HK-2 (cell line): ENCODE data around the gene CENPQ.

Experiments
- DNase-seq: peaks from one replicate; pipeline ENCODE4 v3.0.0-alpha.2; 2018; ENCODE audit not compliant: unreplicated experiment

The CENPQ gene

GRCh38 chr6:49504666-49505065, 41.5 kb downstream of the CENPQ start:
- DNase-seq: no peak

DNA sequence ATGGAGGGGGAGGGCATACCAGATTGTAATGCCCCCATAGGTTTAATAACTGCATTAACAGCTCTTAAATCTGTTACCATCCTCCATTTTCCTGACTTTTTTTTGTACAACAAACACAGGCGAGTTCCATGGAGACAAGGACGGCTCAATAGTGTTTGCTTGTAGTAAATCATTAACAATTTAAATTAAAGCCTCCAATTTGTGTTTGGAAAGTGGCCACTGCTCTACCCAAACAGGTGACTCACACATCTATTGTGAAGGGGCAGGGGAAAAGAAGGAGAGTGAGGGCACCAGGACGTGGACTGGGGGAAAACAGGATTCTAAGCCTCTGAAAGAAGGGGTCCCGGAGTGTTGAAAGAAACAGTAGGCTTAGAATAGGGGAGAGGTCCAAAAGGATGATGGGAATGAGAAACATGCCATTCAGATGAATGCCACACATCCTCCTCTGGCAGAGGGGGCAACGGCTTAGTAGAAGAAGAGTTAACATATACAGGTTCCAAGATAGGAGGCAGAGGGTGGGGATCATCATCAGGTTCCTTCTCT, 43.5 kb downstream of the CENPQ start:
- DNase-seq: no peak

DNA sequence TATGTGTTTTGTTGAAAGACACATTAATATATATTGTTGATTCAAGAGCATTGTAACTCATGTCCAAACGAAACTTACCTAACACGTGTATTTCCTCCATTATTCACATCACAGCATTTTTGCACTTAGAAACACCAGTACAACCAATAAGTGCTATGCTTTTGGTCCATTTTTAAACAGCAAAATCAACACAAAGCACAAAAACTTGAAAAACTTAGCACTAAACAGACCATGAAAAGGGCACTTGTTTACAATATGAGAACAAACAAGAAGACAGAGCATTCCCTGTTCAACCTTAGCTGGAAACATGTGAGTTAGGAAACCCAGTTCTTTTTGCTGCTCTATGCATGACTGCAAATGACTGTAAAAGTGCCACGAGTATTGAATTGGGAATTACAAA, 46.2 kb downstream of the CENPQ start:
- no peak for DNase-seq

DNA sequence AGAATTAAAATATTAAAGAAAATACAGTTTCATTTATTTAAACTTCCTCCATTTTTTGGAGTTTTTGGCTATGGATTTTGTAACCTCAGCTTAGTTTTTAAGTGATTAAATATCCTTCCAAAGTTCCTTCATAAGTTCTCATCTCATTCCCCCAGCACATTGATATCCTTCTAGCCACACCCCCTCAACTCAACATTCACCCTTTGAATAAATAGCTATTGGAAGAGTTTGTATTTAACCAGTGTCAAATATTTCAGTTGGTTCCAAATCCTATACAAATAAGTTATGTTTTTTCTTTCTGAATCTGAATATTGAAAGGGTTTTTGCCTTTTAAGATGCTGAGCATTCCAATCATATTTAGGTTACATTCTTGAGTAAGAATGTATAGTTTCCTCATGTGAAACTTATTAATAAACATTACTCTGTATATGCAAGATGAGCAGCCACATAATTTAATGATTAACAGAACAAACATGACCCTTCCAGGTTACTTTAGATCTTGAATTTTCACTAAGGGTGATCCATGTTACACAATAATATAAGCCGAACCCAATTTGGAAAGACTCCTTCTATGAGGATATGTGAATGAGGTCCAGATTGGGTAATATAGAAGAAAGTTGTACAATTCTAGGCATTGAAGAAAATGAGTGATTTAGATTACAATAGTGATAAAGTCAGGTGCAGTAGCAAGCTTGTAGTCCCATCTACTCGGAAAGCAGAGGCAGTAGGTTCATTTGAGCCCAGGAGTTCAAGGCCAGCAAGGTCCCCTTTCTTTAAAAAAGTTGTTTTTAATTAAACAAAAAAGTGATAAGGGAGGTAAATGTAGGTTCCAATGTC, 50.2 kb downstream of the CENPQ start:
- no peak for DNase-seq

- DNase-seq: no peak
These were observed 51.7 kb downstream of the CENPQ start for GRCh38 chr6:49514571-49515484.

DNA sequence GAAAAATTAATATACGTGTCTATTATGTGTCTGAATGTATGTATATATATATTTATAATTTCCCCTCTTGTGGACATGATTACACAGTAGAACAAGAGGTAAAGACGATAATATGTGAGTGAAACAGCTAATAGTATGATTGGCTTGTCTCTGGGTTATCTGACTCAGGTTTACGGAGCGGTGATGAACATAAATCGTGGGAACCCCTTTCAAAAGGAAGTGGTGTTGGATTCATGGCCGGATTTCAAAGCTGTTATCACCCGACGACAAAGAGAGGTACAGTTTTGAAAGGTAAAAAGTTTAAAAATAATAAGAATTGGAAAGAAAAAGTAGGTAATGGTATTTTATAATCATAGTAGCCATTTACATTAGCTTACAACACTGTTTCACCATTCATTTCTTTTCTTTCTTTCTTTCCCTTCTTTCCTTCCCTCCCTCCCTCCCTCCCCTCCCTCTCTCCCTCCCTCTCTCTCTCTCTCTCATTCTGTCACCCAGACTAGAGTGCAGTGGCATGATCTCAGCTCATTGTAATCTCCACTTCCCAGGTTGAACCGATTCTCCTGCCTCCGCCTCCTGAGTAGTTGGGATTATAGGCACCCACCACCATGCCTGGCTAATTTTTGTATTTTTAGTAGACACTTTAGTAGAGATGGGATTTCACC, 52.4 kb downstream of the CENPQ start:
- no peak for DNase-seq

DNA sequence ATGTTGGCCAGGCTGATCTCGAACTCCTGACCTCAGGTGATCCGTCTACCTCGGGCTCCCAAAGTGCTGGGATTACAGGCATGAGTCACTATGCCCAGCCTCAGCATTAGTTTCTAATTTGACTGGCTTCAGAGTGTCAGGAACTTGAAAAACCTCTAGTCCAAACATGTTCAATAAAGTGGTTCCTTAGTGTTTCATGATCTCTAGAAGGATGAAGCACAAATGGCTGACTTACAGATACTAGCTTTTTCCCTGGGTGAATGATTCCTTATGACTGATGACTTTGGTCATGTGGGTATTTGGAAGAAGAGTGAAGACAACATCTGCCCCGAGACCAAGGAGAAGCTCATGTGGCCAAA, 53.0 kb downstream of the CENPQ start:
- DNase-seq: no peak

- DNase-seq: no peak
These were observed 54.7 kb downstream of the CENPQ start for GRCh38 chr6:49517919-49518318.

GRCh38 chr6:49519660-49520059, 56.5 kb downstream of the CENPQ start:
- no peak for DNase-seq

DNA sequence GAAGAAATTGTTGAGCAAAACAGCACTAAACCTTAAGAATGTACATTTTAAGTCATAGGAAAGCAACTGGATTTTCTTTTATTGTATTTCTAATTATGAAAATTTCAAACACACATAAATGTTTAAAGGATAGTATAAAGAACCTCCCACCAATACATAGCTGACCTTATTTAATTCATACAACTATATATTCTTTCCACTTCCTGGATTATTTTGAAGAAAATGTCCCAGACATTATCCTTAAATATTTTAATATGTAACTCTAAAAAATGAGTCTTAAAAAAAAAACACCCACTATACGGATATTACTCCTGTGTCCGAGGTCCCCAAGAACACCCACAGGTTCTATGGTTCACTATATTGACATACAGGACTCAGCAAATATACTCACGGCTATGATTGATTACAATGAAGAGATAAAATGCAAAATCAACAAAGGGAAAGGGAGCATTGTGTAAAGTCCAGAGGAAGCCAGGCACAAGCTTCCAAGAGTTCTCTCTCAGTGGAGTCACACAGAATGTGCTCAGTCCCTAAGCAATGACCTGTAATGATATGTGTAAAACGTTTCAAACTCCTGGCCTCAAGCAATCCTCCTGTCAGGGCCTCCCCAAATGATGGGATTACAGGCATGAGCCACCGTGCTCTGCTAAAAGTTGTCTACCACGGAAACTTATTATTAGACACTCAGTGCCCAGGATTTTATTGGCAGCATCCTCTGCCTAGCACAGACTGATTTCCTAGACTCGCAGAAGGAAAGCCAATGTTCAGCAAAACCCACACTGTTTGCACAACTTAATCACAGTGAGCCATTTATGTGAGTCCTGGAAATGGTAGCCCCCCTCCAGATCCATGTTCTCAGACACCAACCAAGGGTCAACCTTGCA, 59.8 kb downstream of the CENPQ start:
- DNase-seq: no peak

DNA sequence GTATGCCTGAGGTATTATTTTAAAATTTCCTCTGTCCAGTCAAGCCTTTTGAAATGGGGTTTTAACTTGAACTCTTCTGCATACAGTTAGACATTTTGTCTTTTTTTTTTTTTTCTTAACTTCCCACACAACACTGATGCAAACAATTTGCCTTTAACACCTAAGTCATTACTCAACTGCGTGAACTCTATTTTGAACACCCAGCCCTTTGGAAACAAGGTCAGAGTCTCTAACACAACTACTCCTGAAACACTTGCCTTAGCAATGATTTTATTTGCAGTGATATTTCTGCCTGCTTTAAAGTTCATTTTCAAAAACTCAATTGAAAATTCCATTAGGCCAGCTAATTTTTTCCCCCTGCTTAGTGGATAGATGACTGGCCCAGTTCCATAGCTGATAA, 60.7 kb downstream of the CENPQ start:
- no peak for DNase-seq

DNA sequence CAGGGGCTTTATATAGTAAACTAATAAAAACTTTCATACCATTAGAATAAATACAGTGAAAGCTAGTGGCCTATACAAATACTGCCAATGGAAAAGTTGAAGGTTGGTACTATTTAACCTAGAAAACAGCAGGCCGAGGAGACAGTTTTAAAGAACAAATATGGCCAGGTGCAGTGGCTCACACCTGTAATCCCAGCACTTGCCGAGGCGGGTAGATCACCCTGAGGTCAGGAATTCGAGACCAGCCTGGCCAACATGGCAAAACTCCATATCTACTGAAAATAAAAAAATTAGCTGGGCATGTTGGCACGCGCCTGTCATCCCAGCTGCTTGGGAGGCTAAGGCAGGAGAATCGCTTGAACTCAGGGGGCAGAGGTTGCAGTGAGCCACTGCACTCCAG, 61.4 kb downstream of the CENPQ start:
- DNase-seq: no peak

- no peak for DNase-seq
These were observed 63.4 kb downstream of the CENPQ start for GRCh38 chr6:49526598-49526997.

- DNase-seq: no peak
These were observed 64.2 kb downstream of the CENPQ start for GRCh38 chr6:49527320-49527719.

- no peak for DNase-seq
These were observed 65.4 kb downstream of the CENPQ start for GRCh38 chr6:49528571-49528970.

DNA sequence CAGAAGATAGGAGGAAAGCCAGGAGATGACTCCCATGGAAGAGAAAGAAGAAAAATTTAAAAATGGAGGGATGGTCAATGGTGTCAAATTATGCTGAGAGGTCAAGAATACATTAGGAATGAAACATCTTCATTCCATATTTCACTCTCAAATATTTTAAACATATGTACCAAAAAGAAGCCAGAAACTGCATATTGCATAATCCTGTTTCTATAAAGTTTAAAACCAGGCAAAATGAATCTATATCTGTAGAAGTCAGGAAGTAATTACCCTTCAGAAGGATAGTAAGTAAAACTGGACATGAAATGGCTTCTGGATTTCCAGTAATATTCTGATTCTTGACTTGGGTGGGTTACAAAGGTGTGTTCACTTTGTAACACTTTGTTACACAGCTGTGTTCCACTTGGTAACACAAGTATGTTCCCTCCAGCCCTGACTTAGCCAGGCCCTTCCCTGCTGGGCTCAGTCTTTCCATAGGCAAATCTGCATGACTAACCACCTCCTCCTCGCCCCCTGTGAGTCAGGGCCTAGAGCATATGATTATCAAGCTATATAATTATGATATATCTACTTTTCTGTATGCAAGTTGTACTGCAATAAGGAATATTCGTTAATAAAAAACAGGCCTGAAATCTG, 67.1 kb downstream of the CENPQ start:
- no peak for DNase-seq

DNA sequence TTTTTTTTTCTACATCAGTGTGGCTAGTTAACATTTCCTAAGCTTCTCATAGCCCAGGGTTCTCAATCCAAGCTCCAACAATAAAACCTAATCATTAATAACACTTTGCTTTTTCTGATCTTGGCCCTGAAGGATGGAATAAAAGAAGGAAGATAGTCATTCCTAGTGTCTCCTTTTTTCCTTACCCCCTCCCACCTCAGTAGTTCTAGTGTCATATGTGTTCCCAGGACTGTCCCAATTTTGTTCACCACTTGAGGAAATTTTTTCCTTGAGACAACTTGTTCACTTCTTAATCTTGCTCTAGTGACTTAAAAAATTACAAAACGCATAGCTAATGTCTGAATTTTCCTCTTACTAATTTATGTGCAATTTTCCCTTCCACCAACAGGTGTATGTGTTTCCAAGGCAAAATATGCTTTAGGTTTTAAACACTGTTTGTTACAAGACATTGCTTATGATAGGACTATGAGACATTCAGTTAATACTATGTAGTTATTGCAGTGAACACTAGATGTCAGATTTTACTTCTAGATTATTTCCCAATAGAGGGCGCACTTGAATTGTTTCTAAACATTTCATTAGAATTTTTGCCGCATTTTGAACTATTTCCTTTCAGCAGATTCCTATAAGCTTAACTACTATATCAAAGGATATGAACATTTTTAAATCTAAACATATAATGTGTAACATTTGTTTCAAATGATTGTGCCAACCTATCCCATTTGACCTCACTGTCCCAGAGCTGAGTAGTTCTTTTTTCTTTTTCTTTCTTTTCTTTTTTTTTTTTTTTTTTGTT, 68.8 kb downstream of the CENPQ start:
- no peak for DNase-seq

- DNase-seq: no peak
These were observed 72.6 kb downstream of the CENPQ start for GRCh38 chr6:49535795-49536194.

- DNase-seq: no peak
These were observed 75.9 kb downstream of the CENPQ start for GRCh38 chr6:49539102-49539501.

DNA sequence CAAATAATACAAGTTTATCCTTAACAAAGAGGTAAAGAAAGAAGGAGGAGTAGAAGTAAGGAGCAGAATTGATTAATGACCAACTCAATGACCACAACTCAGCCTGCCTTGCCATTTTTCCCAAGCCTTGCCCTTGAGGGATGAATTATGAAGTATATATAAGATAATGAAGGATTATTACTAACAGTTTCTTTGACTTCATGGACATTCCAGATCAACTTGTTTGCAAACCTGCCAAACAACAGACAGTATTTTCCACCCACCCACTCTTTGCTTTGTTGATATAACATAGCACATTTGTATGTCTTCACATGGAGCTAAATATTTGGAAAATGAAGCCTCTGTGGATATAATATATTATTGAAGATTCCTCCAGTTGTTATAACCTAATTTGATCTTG, 77.4 kb downstream of the CENPQ start:
- no peak for DNase-seq
